Right atrium auricular region (tissue), 2 donors: ENCODE measurements around the gene KRT2. TPM values are rescaled to one million over a fixed set of nuclear protein-coding genes. Genes with fewer than 3 reads are reported as not detected.

ENCODE experiments used
- DNase-seq: peaks from one replicate; pipeline ENCODE4 v3.0.0-alpha.2; 2019; ENCODE audit warnings: low spot score
- H3K27ac ChIP-seq, 2 donors: fragments of 200-600 bp; sonication (generic); 1 replicate in 1 of 2; 2 replicates in 1 of 2; pipeline ENCODE4 v1.5.1; 2016 to 2019
- H3K27me3 ChIP-seq, 2 donors: fragments of 200-600 bp; sonication (generic); one replicate each; pipeline versions ENCODE4 v1.5.1 to v1.6.0; 2017 to 2019
- H3K36me3 ChIP-seq: fragments of 200-600 bp; sonication (generic); one replicate; pipeline ENCODE4 v1.5.1; 2016
- H3K4me1 ChIP-seq, 2 donors: fragments of 200-600 bp; sonication (generic); one replicate each; pipeline versions ENCODE4 v1.5.1 to v1.6.0; 2017 to 2019
- H3K4me3 ChIP-seq, 2 donors: fragments of 200-600 bp; sonication (generic); 1 replicate in 1 of 2; 2 replicates in 1 of 2; pipeline ENCODE4 v1.5.1; 2017 to 2019; ENCODE audit warnings: mild to moderate bottlenecking in 1 of 2, moderate library complexity in 1 of 2
- H3K9me3 ChIP-seq, 2 donors: fragments of 200-600 bp; sonication (generic); one replicate each; pipeline ENCODE4 v1.5.1; 2019
- total RNA-seq, 2 donors: library from RNA; depleted of rRNA; stranded (reverse); fragments of >200 nt; gene quantifications; one replicate each; pipeline ENCODE4 v1.1.0, GENCODE V29; 2016
- TF ChIP-seq, protein P1 (sequence below), 2 donors: fragments of 200-600 bp; sonication (generic); IDR thresholded peaks; one replicate each; pipeline ENCODE4 v1.5.1; 2019; ENCODE audit warnings: antibody characterized with exemption in 2 of 2

KRT2 gene
- total RNA-seq, 2 donors from 2014 or later: not detected

DNA sequence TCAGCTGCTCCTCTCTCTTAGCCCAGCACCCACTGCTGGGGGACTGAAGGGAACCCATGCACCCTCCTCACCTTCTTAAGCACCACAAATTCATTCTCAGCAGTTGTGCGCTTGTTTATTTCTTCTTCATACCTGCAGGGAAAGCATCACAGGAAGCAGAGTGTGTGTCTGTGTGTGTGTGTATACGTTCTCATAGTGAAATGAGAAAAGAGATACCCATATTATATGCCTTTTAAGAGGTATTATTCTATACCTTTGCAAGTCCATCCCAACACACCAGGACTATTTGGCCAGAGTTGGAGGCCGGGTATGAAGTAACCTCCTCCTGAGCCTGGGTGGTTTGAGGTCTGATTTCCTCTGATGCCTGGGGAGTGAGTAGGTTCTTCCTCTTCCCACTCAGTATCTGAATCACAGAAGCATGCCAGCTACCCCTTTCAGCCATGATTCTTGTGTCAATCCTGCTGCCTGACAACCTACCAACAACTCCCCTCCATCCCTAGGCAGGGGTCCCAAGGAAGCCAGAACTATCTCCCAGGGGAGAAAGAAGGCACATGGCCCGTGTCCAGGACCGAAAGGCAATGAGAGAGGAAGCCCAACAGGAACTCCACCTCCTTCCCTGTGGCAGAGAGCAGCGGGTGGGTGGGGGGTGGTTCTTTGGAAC is 36.7 kb downstream of the KRT2 start:
- Histone ChIP-seq H3K4me3 (no peak overlapping the region), H3K36me3 (no peaks in the 10 kb centered on the region)

GRCh38 chr12:52614381-52615207 is 37.4 kb downstream of the KRT2 start:
- H3K4me3 ChIP-seq: no peak overlapping the region
- H3K27ac ChIP-seq: no peak overlapping the region
- H3K27me3 ChIP-seq: peaks cover 0 to 5% of the 10 kb centered on the region in 2 donors
- no peaks in the 10 kb centered on the region for H3K36me3 ChIP-seq
- H3K9me3 ChIP-seq: no peaks in the 10 kb centered on the region
- TF ChIP-seq, protein P1, sequence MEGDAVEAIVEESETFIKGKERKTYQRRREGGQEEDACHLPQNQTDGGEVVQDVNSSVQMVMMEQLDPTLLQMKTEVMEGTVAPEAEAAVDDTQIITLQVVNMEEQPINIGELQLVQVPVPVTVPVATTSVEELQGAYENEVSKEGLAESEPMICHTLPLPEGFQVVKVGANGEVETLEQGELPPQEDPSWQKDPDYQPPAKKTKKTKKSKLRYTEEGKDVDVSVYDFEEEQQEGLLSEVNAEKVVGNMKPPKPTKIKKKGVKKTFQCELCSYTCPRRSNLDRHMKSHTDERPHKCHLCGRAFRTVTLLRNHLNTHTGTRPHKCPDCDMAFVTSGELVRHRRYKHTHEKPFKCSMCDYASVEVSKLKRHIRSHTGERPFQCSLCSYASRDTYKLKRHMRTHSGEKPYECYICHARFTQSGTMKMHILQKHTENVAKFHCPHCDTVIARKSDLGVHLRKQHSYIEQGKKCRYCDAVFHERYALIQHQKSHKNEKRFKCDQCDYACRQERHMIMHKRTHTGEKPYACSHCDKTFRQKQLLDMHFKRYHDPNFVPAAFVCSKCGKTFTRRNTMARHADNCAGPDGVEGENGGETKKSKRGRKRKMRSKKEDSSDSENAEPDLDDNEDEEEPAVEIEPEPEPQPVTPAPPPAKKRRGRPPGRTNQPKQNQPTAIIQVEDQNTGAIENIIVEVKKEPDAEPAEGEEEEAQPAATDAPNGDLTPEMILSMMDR (IDR thresholded peaks at IDR 0.05): no peak
- no peaks in the 10 kb centered on the region for H3K4me1 ChIP-seq
- peak; percentile 47 for DNase-seq

More for the DNA sequence above, 36.7 kb downstream of the KRT2 start:
- peak; percentile 40 for DNase-seq
- Histone ChIP-seq H3K9me3 (no peaks in the 10 kb centered on the region), H3K27me3 (peaks cover 0 to 5% of the 10 kb centered on the region in 2 donors), H3K27ac (no peak overlapping the region), H3K4me1 (no peaks in the 10 kb centered on the region)
- TF ChIP-seq, protein P1 (IDR thresholded peaks at IDR 0.05): no peak

GRCh38 chr12:52613384-52614030 is 38.5 kb downstream of the KRT2 start:
- TF ChIP-seq, protein P1 (IDR thresholded peaks at IDR 0.05): no peak
- Histone ChIP-seq H3K27ac (no peak overlapping the region), H3K27me3 (peaks cover 0 to 5% of the 10 kb centered on the region in 2 donors), H3K36me3 (no peaks in the 10 kb centered on the region), H3K4me3 (no peak overlapping the region), H3K4me1 (no peaks in the 10 kb centered on the region), H3K9me3 (no peaks in the 10 kb centered on the region)
- DNase-seq: peak; percentile 30

DNA sequence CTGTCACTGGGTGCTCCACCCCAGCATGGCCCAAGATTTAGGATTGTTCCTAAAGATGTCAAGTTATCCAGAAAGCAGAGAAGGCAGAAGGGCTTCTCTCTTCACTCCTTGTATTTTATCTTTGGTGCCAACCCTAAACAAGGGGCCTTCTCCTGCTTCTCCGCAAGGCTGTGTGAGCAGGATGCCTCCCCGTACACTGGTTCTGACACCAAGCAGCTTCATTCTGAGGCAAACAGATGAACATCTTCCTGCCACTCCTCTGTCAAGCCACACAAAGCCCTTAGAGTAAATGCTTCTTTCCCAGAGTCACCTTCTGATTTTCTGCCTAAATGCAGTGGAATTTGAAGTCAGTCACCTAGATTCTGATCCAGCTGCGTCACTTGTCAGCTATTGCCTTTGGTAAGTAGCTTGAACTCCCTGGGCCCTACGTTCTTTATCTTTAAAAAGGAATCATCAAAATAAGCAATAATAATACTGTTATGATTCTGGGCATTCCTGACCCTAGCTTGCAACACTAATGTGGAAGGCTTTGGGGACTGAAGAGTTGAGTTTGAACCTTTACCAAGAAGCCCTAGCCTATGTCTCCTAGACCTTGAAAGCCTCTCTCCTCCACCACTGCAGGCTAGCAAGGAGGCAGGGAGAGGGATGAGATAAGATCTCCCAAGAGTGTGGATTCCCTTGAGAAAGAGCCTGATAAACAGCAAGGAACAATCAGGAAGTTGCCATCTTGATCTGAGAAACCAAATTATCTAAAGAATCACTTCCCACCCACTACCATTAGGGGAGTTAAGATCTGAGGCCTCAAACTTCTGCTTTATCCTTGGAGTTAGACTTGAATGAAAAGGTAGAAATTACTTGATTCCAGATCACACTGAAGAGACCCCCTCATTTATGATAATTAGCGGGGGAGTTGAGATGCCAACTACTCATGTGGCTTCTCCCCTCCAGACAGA is 39.3 kb downstream of the KRT2 start:
- Histone ChIP-seq H3K36me3 (no peaks in the 10 kb centered on the region), H3K27ac (no peak overlapping the region), H3K4me1 (no peaks in the 10 kb centered on the region), H3K4me3 (no peak overlapping the region), H3K27me3 (peaks cover 0 to 5% of the 10 kb centered on the region in 2 donors), H3K9me3 (no peaks in the 10 kb centered on the region)
- TF ChIP-seq, protein P1 (IDR thresholded peaks at IDR 0.05): no peak
- peak; percentile 11 for DNase-seq

DNA sequence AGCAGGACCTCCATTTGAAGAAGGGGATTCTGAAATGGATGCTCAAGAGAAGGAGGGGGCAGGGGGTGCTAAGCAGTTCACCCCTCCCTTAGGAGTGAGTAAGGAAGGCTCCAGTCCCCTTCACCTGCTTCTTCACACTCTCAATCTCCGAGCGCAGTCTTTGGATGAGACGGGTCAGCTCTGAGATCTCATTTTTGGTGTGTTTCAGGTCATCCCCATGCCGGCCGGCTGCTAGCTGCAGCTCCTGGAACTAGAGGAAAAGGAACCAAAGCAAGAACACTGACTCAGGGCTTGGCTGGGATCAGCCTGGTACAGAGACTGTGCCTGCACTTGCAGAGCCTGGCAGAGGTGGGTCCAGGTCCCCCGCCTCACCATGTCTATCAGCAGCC is 40.9 kb downstream of the KRT2 start:
- Histone ChIP-seq H3K9me3 (no peaks in the 10 kb centered on the region), H3K27ac (no peak overlapping the region), H3K4me1 (no peaks in the 10 kb centered on the region), H3K4me3 (no peak overlapping the region), H3K36me3 (no peaks in the 10 kb centered on the region), H3K27me3 (peaks cover 0 to 5% of the 10 kb centered on the region in 2 donors)
- peak; percentile 30 for DNase-seq
- TF ChIP-seq, protein P1 (IDR thresholded peaks at IDR 0.05): no peak
